ENCODE data around the gene SLC23A2.

- no peak for TF ChIP-seq POLR2A (IDR thresholded peaks at IDR 0.05; ENCODE audit: borderline replicate concordance, extremely low read depth, insufficient read depth, insufficient read length)
- TF ChIP-seq TCF7L2 (IDR thresholded peaks at IDR 0.05; ENCODE audit: borderline replicate concordance, extremely low read depth, insufficient read depth, insufficient read length), result no peak
- no peak for TF ChIP-seq EZH2 (IDR thresholded peaks at IDR 0.05)
- no peak for TF ChIP-seq CTCF (IDR thresholded peaks at IDR 0.05 in 2 of 3, conservative IDR thresholded peaks at IDR 0.05 in 1 of 3; ENCODE audit: borderline replicate concordance in 1 of 3, insufficient read depth in 1 of 3, low read depth in 2 of 3, low read length in 2 of 3)
These were observed 129.8 kb downstream of the SLC23A2 start for GRCh38 chr20:4871486-4871885.
